Cardiac muscle cell (in vitro differentiated cells and primary cell): ENCODE measurements around the gene EPS8L1. TPM values are rescaled to one million over a fixed set of nuclear protein-coding genes. Genes with fewer than 3 reads are reported as not detected.

Source experiments
- DNase-seq, 2 donors: peaks; one replicate each; pipeline versions ENCODE4 v3.0.0 to v3.0.0-alpha.2; 2010 to 2017; ENCODE audit warnings: low read depth in 1 of 2, low spot score in 1 of 2
- H3K27ac ChIP-seq: fragments of 200-600 bp; sonication (generic); 2 replicates; pipeline ENCODE4 v1.5.1; 2016
- H3K27me3 ChIP-seq: fragments of 200-600 bp; sonication (generic); 2 replicates; pipeline ENCODE4 v1.6.0; 2016; ENCODE audit warnings: control low read depth
- H3K36me3 ChIP-seq: fragments of 200-600 bp; sonication (generic); 2 replicates; pipeline ENCODE4 v1.5.1; 2016; ENCODE audit warnings: control low read depth
- H3K4me1 ChIP-seq: fragments of 200-600 bp; sonication (generic); 2 replicates; pipeline ENCODE4 v1.8.1; 2017; ENCODE audit warnings: low read depth, mild to moderate bottlenecking, mixed run types
- H3K4me3 ChIP-seq: fragments of 200-600 bp; sonication (generic); 2 replicates; pipeline ENCODE4 v1.5.1; 2016; ENCODE audit warnings: mild to moderate bottlenecking
- H3K9me3 ChIP-seq: fragments of 200-600 bp; sonication (generic); 2 replicates; pipeline ENCODE4 v1.5.1; 2017; ENCODE audit warnings: low read depth, mild to moderate bottlenecking, control low read depth
- CTCF ChIP-seq: IDR thresholded peaks from 2 replicates; pipeline ENCODE4 v1.5.1; 2012; ENCODE audit warnings: low read depth, mild to moderate bottlenecking, low read length
- polyA plus RNA-seq: library from polyadenylated mRNA; unstranded; fragments of >200 nt; fragmentation: Nextera tagmentation; extraction: Ambion mirVana; gene quantifications from 2 replicates; pipeline ENCODE4 v1.2.1, GENCODE V29; 2016
- total RNA-seq: library from RNA; depleted of rRNA; stranded (reverse); fragments of >200 nt; gene quantifications from 2 replicates; pipeline ENCODE4 v1.2.3, GENCODE V29; 2016

EPS8L1 gene
- total and polyA plus RNA-seq, 2 experiments from 2014 or later, result 1.2 to 3.9 TPM

GRCh38 chr19:55042688-55043087 lies 33.0 kb upstream of the EPS8L1 start:
- no peak overlapping the region for H3K27ac ChIP-seq
- H3K4me1 ChIP-seq, result no peaks in the 10 kb centered on the region
- no peaks in the 10 kb centered on the region for H3K27me3 ChIP-seq
- no peaks in the 10 kb centered on the region for H3K9me3 ChIP-seq
- peaks cover 21% of the 10 kb centered on the region for H3K36me3 ChIP-seq
- no peak overlapping the region for H3K4me3 ChIP-seq
- TF ChIP-seq CTCF, result no peak
- no peak for DNase-seq

GRCh38 chr19:55044286-55044685 lies 31.4 kb upstream of the EPS8L1 start:
- Histone ChIP-seq H3K36me3 (peaks cover 30% of the 10 kb centered on the region), H3K27me3 (no peaks in the 10 kb centered on the region), H3K9me3 (no peaks in the 10 kb centered on the region), H3K4me1 (no peaks in the 10 kb centered on the region), H3K27ac (no peak overlapping the region), H3K4me3 (no peak overlapping the region)
- no peak for DNase-seq
- no peak for TF ChIP-seq CTCF

- Histone ChIP-seq H3K9me3 (no peaks in the 10 kb centered on the region), H3K4me3 (no peak overlapping the region), H3K36me3 (peaks cover 30% of the 10 kb centered on the region), H3K27ac (no peak overlapping the region), H3K27me3 (no peaks in the 10 kb centered on the region), H3K4me1 (no peaks in the 10 kb centered on the region)
- no peak for DNase-seq
- TF ChIP-seq CTCF, result no peak
Measured at GRCh38 chr19:55044771-55045716, 30.6 kb upstream of the EPS8L1 start.

GRCh38 chr19:55046975-55047622 lies 28.6 kb upstream of the EPS8L1 start:
- TF ChIP-seq CTCF, result no peak
- H3K9me3 ChIP-seq, result no peaks in the 10 kb centered on the region
- H3K27me3 ChIP-seq, result no peaks in the 10 kb centered on the region
- no peak for DNase-seq
- H3K27ac ChIP-seq, result no peak overlapping the region
- H3K36me3 ChIP-seq, result peaks cover 30% of the 10 kb centered on the region
- no peaks in the 10 kb centered on the region for H3K4me1 ChIP-seq
- no peak overlapping the region for H3K4me3 ChIP-seq

GRCh38 chr19:55047951-55048350 lies 27.7 kb upstream of the EPS8L1 start:
- Histone ChIP-seq H3K27me3 (no peaks in the 10 kb centered on the region), H3K36me3 (peaks cover 26% of the 10 kb centered on the region), H3K27ac (no peak overlapping the region), H3K4me3 (no peak overlapping the region), H3K4me1 (no peaks in the 10 kb centered on the region), H3K9me3 (no peaks in the 10 kb centered on the region)
- TF ChIP-seq CTCF, result no peak
- DNase-seq, result no peak
